ENCODE data around the gene MEGF6. TPM values are rescaled to one million over a fixed set of nuclear protein-coding genes. Genes with fewer than 3 reads are reported as not detected.
A peak's percentile ranks its signal among the peaks of the same experiment; 100 is the strongest.

Gene MEGF6
- total RNA-seq, 6 experiments from 2014 or later = 2.2 to 9.6 (median 4.4) TPM

DNA sequence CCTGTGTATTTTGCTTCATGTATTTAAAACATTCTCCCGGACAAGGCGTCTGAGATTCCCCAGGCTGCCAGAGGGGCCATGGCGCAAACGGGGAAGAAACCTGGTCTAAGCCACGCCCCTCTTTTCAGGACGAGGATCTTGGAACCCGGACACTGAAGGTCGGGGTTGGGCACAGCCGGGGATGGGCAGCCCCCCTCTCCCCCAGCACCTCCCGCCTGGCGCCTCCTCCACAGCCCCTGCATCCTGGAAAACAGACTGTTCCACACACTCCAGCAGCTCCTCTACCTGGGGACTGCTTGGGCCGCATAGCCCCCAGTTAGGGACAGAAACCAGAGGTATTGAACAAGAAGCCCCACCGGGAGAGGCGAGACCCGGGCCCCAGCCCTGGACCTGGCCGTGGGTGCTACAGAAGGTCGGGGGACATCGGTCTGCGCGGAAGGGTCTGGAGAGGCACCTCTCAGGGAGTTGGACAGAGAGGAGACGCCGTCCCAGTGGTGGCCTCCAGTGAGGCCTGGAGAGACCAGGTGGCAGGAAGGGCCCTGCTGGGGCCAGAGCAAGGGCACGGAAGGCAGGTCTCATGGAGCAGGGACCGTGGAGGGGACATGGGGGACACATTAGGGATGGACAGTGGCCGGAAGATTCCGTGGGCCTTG is 46.4 kb upstream of the MEGF6 start:
- intact Hi-C loops (cut with DNase I) = no loop called here
- TF ChIP-seq POLR2A (IDR thresholded peaks at IDR 0.05) = no peak
- TF ChIP-seq, protein P1, sequence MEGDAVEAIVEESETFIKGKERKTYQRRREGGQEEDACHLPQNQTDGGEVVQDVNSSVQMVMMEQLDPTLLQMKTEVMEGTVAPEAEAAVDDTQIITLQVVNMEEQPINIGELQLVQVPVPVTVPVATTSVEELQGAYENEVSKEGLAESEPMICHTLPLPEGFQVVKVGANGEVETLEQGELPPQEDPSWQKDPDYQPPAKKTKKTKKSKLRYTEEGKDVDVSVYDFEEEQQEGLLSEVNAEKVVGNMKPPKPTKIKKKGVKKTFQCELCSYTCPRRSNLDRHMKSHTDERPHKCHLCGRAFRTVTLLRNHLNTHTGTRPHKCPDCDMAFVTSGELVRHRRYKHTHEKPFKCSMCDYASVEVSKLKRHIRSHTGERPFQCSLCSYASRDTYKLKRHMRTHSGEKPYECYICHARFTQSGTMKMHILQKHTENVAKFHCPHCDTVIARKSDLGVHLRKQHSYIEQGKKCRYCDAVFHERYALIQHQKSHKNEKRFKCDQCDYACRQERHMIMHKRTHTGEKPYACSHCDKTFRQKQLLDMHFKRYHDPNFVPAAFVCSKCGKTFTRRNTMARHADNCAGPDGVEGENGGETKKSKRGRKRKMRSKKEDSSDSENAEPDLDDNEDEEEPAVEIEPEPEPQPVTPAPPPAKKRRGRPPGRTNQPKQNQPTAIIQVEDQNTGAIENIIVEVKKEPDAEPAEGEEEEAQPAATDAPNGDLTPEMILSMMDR (IDR thresholded peaks at IDR 0.05) = no peak
- H3K36me3 ChIP-seq = no peaks in the 10 kb centered on the region
- no peak overlapping the region for H3K27ac ChIP-seq
- peaks cover 0 to 12% of the 10 kb centered on the region in 2 donors for H3K27me3 ChIP-seq
- H3K4me1 ChIP-seq = peaks cover 0 to under 1% (median 0%) of the 10 kb centered on the region in 4 donors
- 68% methylated on average over 9 of the region's 26 CpGs for WGBS (ENCODE audit: insufficient coverage, low coverage, low lambda C conversion rate, missing lambda C conversion rate)
- H3K9me3 ChIP-seq = no peaks in the 10 kb centered on the region
- H3K4me3 ChIP-seq = no peak overlapping the region
- DNase-seq = peak in 2 of 3 donors; percentile 31 to 45
- ATAC-seq = peak in 1 of 4 donors; percentile 31

DNA sequence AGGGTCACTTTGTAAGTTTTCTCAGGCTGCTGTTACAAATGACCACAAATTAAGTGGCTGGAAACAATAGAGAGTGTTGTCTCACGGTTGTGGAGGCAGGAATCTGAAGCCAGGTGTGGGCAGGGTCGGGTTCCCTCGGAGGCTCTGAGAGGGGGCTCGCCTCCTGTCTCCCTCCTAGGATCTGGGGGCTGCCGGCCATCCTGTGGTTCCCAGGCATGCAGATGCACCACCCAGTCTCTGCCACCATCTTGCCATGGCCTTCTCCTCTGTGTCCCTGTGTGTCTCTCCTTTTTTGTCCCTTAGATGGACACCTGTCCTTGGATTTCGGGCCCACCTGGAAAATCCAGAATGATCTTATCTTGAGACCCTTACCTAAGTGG is 45.8 kb upstream of the MEGF6 start:
- TF ChIP-seq, protein P1 (IDR thresholded peaks at IDR 0.05) = no peak
- TF ChIP-seq POLR2A (IDR thresholded peaks at IDR 0.05) = no peak
- Histone ChIP-seq H3K27me3 (peaks cover 0 to 16% of the 10 kb centered on the region in 2 donors), H3K27ac (no peak overlapping the region), H3K36me3 (no peaks in the 10 kb centered on the region), H3K9me3 (no peaks in the 10 kb centered on the region), H3K4me3 (no peak overlapping the region), H3K4me1 (peaks cover 0 to 7% (median 0%) of the 10 kb centered on the region in 4 donors)
- ATAC-seq (no peak), DNase-seq (peak in 2 of 3 donors; percentile 18 to 35)
- WGBS (ENCODE audit: insufficient coverage, low coverage, low lambda C conversion rate, missing lambda C conversion rate) = 83% methylated on average over 4 of the region's 6 CpGs
- intact Hi-C loops (cut with DNase I) = no loop called here

DNA sequence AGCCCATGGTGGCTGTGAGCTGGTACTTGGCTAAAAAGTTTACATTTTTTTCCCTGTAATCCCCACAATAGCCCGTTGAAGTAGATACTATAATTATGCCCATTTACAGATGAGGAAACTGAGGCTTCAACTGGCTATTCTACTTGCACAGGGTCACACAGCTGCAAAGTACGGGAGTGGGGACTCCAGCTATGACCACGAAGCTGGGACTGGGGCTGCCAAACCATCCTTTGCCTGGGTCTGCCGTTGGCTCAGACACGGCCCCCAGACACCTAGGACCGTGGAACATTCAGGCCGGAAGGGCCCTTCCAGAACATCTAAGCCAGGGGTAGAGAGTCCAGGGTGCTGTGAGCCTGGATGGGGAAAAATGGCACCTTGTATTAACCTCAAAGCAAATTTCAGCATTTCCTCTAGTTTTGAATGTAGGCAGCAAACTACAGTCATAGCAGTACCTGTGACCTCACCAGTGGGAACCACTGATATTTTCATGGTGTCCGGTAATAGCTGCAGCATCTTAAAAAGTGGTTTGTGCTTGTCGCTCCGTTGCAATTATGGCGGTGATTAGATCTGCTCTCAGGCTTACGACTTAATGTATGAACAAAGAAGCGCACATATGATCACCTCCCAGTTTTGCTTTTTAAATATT is 45.3 kb upstream of the MEGF6 start:
- TF ChIP-seq POLR2A (IDR thresholded peaks at IDR 0.05) = no peak
- TF ChIP-seq, protein P1 (IDR thresholded peaks at IDR 0.05) = no peak
- H3K36me3 ChIP-seq = no peaks in the 10 kb centered on the region
- H3K9me3 ChIP-seq = no peaks in the 10 kb centered on the region
- peaks cover 0 to 20% of the 10 kb centered on the region in 2 donors for H3K27me3 ChIP-seq
- intact Hi-C loops (cut with DNase I) = no loop called here
- no peak overlapping the region for H3K4me3 ChIP-seq
- H3K27ac ChIP-seq = no peak overlapping the region
- ATAC-seq (no peak), DNase-seq (peak in 2 of 3 donors; percentile 15 to 22)
- peaks cover 0 to 11% (median 0%) of the 10 kb centered on the region in 4 donors for H3K4me1 ChIP-seq
- 75% methylated on average over 10 of the region's 13 CpGs for WGBS (ENCODE audit: insufficient coverage, low coverage, low lambda C conversion rate, missing lambda C conversion rate)

DNA sequence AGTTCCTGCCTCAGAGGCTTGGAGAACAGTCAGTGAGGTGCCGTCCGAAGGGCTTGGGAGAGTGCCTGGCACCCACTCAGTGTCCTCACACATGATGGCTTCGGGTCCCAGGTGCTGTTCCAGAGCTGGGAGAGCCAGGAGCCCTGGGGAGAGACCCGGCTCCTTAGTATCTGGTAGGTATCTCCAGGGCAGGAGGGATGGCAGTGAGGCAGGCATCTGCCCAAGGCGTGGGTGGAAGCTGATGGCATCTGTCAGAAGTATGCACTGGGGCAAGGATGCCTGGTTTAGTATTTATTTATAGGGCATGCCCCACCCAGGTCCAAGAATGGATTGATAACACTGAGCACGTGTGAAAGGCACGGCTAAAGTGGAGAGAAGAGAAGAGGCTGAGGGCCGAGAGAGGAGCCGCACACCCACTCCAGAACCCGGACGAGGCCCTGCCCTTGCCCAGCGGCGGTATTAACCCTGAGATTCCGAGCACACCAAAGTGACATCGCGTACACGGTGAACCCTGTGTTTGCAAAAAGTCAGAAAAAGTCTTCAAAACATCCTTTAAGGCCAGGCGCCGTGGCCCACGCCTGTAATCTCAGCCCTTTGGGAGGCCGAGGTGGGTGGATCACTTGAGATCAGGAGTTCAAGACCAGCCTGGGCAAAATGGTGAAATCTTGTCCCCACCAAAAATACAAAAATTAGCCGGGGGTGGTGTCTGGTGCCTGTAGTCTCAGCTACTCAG is 43.4 kb upstream of the MEGF6 start:
- no peak overlapping the region for H3K4me3 ChIP-seq
- WGBS (ENCODE audit: insufficient coverage, low coverage, low lambda C conversion rate, missing lambda C conversion rate) = 85% methylated on average over 6 of the region's 22 CpGs
- no peaks in the 10 kb centered on the region for H3K9me3 ChIP-seq
- H3K27ac ChIP-seq = no peak overlapping the region
- H3K36me3 ChIP-seq = no peaks in the 10 kb centered on the region
- ATAC-seq (no peak), DNase-seq (peak in 2 of 3 donors; percentile 33 to 39)
- H3K4me1 ChIP-seq = peaks cover 0 to 12% (median 0%) of the 10 kb centered on the region in 4 donors
- intact Hi-C loops (cut with DNase I) = no loop called here
- no peak for TF ChIP-seq POLR2A (IDR thresholded peaks at IDR 0.05)
- TF ChIP-seq, protein P1 (IDR thresholded peaks at IDR 0.05) = no peak
- H3K27me3 ChIP-seq = peaks cover 10 to 33% of the 10 kb centered on the region in 2 donors

Measured in right lobe of liver (tissue), 6 donors.